Stomach (tissue), 4 donors: ENCODE data around the gene DNAAF1.

ENCODE experiments used
- EP300 ChIP-seq: sonication (generic); formaldehyde crosslinking; IDR thresholded peaks from one replicate; pipeline ENCODE4 v1.6.1; 2017; ENCODE audit warnings: antibody characterized with exemption
- POLR2AphosphoS5 ChIP-seq, 3 donors: sonication (generic); formaldehyde crosslinking; IDR thresholded peaks; one replicate each; pipeline ENCODE4 v1.6.1; 2016; ENCODE audit warnings: antibody characterized with exemption in 3 of 3
- TF ChIP-seq, protein P1 (sequence below), 7 experiments: fragments of 450-650 bp in 4 of 7; fragments of 200-600 bp in 3 of 7; sonication (generic) in 3 of 7; IDR thresholded peaks; one replicate each; pipeline ENCODE4 v1.5.1; 2016 to 2019; ENCODE audit warnings: antibody characterized with exemption in 7 of 7, control low read depth in 2 of 7, mild to moderate bottlenecking in 1 of 7

DNA sequence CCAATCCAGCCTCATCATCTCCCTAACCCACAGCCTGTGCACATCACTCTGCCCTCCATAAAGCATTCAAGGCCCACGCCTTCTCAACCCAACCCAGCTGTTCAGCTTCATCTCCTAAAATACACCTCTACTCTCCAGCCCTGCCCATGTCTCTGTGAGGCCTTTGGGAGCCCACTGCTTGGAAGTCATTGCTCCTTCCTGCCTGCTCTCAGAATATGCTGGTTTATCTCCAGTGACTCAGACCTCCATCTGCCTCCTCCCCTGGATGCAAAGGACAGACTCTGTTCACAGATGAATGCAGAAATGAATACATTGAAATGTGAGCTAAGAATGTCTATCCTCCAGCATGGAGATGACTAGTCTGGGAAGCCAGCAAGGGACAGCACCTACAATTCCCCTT is 75.7 kb downstream of the DNAAF1 start:
- TF ChIP-seq, protein P1, sequence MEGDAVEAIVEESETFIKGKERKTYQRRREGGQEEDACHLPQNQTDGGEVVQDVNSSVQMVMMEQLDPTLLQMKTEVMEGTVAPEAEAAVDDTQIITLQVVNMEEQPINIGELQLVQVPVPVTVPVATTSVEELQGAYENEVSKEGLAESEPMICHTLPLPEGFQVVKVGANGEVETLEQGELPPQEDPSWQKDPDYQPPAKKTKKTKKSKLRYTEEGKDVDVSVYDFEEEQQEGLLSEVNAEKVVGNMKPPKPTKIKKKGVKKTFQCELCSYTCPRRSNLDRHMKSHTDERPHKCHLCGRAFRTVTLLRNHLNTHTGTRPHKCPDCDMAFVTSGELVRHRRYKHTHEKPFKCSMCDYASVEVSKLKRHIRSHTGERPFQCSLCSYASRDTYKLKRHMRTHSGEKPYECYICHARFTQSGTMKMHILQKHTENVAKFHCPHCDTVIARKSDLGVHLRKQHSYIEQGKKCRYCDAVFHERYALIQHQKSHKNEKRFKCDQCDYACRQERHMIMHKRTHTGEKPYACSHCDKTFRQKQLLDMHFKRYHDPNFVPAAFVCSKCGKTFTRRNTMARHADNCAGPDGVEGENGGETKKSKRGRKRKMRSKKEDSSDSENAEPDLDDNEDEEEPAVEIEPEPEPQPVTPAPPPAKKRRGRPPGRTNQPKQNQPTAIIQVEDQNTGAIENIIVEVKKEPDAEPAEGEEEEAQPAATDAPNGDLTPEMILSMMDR (IDR thresholded peaks at IDR 0.05), result no peak
- TF ChIP-seq POLR2AphosphoS5 (IDR thresholded peaks at IDR 0.05) (no peak), EP300 (no peak)
